K562 (cell line): ENCODE results near the gene TCP11. TPM values are rescaled to one million over a fixed set of nuclear protein-coding genes. Genes with fewer than 3 reads are reported as not detected.

Experiments used
- ATAC-seq: fragments of 200-7000 bp; cut with Tn5 transposase; 3 replicates; pipeline ENCODE4 v1.9.1; 2020; ENCODE audit warnings: moderate library complexity
- Bru-seq: library from RNA; stranded (reverse); fragments of 400-500 nt; gene quantifications from one replicate; lab custom pipeline; 2021; lab: Mats Ljungman, UMichigan
- BruChase-seq, 2 experiments: library from RNA; stranded (reverse); fragments of 400-500 nt; gene quantifications; one replicate each; lab custom pipeline; 2021; lab: Mats Ljungman, UMichigan
- BruUV-seq: library from RNA; stranded (reverse); fragments of 400-500 nt; replicated peaks from 2 replicates; lab custom pipeline; 2021; lab: Mats Ljungman, UMichigan
- CTCF ChIA-PET: fragments of 300-600 bp; formaldehyde crosslinking; extraction: SDS; loops from one replicate; lab custom pipeline; 2021; ENCODE audit warnings: low intra/inter-chr PET ratio; lab: Yijun Ruan, JAX
- POLR2A ChIA-PET: fragments of 300-600, 350-650 bp; sonication (Branson Sonifier 250); formaldehyde crosslinking; extraction: SDS; loops from one replicate; lab custom pipeline; 2021; ENCODE audit warnings: antibody characterized with exemption, inconsistent platforms; lab: Yijun Ruan, JAX
- DNase-seq, 4 experiments: peaks; one replicate each; pipeline versions ENCODE4 v3.0.0 to v3.0.0-alpha.2; 2011 to 2018; ENCODE audit warnings: low spot score in 3 of 4, mixed read lengths in 3 of 4; ENCODE audit errors: extremely low read depth in 1 of 4
- FAIRE-seq: peaks from 2 replicates; lab custom pipeline; 2011; peaks lifted over from hg19 to GRCh38; lab: Jason Lieb, UNC
- H2AFZ ChIP-seq: 2 replicates; pipeline ENCODE4 v1.6.0; 2011; ENCODE audit warnings: low read depth, low read length, control low read depth, inconsistent platforms
- H3K27ac ChIP-seq: fragments of 200-600 bp; 3 replicates; pipeline ENCODE4 v1.8.0; 2011; ENCODE audit warnings: low read depth, mild to moderate bottlenecking, control low read depth, inconsistent platforms, low read length, moderate library complexity, mixed read lengths; ENCODE audit errors: extremely low read depth
- H3K27me3 ChIP-seq, 2 experiments: fragments of 300-600 bp in 1 of 2; 2 replicates in 1 of 2; 3 replicates in 1 of 2; pipeline versions ENCODE4 v1.6.0 to v1.8.0; 2011; ENCODE audit warnings: inconsistent platforms in 2 of 2, low read length in 2 of 2, mild to moderate bottlenecking in 1 of 2, mixed read lengths in 1 of 2, moderate library complexity in 1 of 2; ENCODE audit not compliant: control insufficient read depth in 2 of 2, insufficient read depth in 2 of 2
- H3K36me3 ChIP-seq: fragments of 300-600 bp; 3 replicates; pipeline ENCODE4 v1.8.0; 2011; ENCODE audit warnings: mild to moderate bottlenecking, low read length, inconsistent platforms; ENCODE audit not compliant: control insufficient read depth, insufficient read depth
- H3K4me1 ChIP-seq, 2 experiments: fragments of 200-600 bp in 1 of 2; replicated peaks in 1 of 2; 2 replicates in 1 of 2; 3 replicates in 1 of 2; pipeline versions ENCODE4 v1.5.1 to v1.8.0; 2011; ENCODE audit warnings: inconsistent platforms in 2 of 2, low read length in 2 of 2, mild to moderate bottlenecking in 1 of 2, mixed read lengths in 1 of 2, moderate library complexity in 1 of 2; ENCODE audit not compliant: control insufficient read depth in 2 of 2, insufficient read depth in 2 of 2
- H3K4me2 ChIP-seq: 2 replicates; pipeline ENCODE4 v1.6.1; 2011; ENCODE audit warnings: low read length, control low read depth, inconsistent platforms, mixed read lengths; ENCODE audit not compliant: insufficient read depth
- H3K4me3 ChIP-seq: fragments of 200-600 bp; sonication (generic), shearing (Covaris generic); 2 replicates; pipeline ENCODE4 v1.5.1; 2016; ENCODE audit warnings: control low read depth, inconsistent platforms
- H3K79me2 ChIP-seq: fragments of 200-600 bp; 3 replicates; pipeline ENCODE4 v1.8.0; 2011; ENCODE audit warnings: low read length, inconsistent platforms; ENCODE audit not compliant: control insufficient read depth, insufficient read depth
- H3K9ac ChIP-seq, 2 experiments: 2 replicates each; pipeline versions ENCODE4 v1.6.0 to v1.6.1; 2011; ENCODE audit warnings: low read depth in 2 of 2, low read length in 2 of 2, control low read depth in 1 of 2, inconsistent platforms in 1 of 2, mild to moderate bottlenecking in 1 of 2, mixed read lengths in 1 of 2; ENCODE audit not compliant: insufficient read depth in 1 of 2
- H3K9me1 ChIP-seq: one replicate; pipeline ENCODE4 v1.6.0; 2011; ENCODE audit warnings: inconsistent platforms, mild to moderate bottlenecking, low read length, moderate library complexity; ENCODE audit not compliant: control insufficient read depth, insufficient read depth
- H3K9me3 ChIP-seq: replicated peaks from 2 replicates; pipeline ENCODE4 v1.5.1; 2011; ENCODE audit warnings: low read depth, low read length, inconsistent platforms; ENCODE audit not compliant: control insufficient read depth, insufficient read depth
- H4K20me1 ChIP-seq: replicated peaks from 2 replicates; pipeline ENCODE4 v1.6.1; 2011; ENCODE audit warnings: low read length, inconsistent platforms, mixed read lengths; ENCODE audit not compliant: control insufficient read depth, insufficient read depth
- ADNP ChIP-seq: fragments of 200-800 bp; sonication (Bioruptor generic); IDR thresholded peaks from 2 replicates; pipeline ENCODE4 v1.6.1; 2016; ENCODE audit warnings: missing genetic modification characterization, missing compliant biosample characterization
- DNMT1 ChIP-seq: fragments of 450-650 bp; IDR thresholded peaks from 2 replicates; pipeline ENCODE4 v1.6.1; 2016; ENCODE audit warnings: antibody characterized with exemption, mild to moderate bottlenecking
- ESRRA ChIP-seq: fragments of 450-650 bp; IDR thresholded peaks from 2 replicates; pipeline ENCODE4 v1.6.1; 2014; ENCODE audit warnings: low read depth, mild to moderate bottlenecking, moderate library complexity, borderline replicate concordance
- NCOA4 ChIP-seq: fragments of 450-650 bp; IDR thresholded peaks from 2 replicates; pipeline ENCODE4 v1.6.1; 2018; ENCODE audit warnings: mild to moderate bottlenecking; ENCODE audit not compliant: partially characterized antibody
- NR2F6 ChIP-seq: fragments of 450-650 bp; formaldehyde crosslinking; IDR thresholded peaks from 2 replicates; pipeline ENCODE4 v1.4.0; 2020; ENCODE audit warnings: mild to moderate bottlenecking
- PHB ChIP-seq: fragments of 250-450 bp; sonication (Bioruptor Pico); IDR thresholded peaks from 2 replicates; pipeline ENCODE4 v1.5.0; 2021
- POLR2A ChIP-seq: fragments of 450-650 bp; conservative IDR thresholded peaks from 2 replicates; pipeline ENCODE4 v1.6.1; 2016
- RFX7 ChIP-seq: fragments of 250-450 bp; sonication (Bioruptor Pico); IDR thresholded peaks from 2 replicates; pipeline ENCODE4 v1.5.1; 2021; ENCODE audit warnings: mild to moderate bottlenecking
- RNF2 ChIP-seq: sonication (generic); IDR thresholded peaks from 2 replicates; pipeline ENCODE4 v1.6.1; 2016
- SRF ChIP-seq, 2 experiments: fragments of 250-450, 450-650 bp in 1 of 2; sonication (Bioruptor Pico) in 1 of 2; sonication (generic) in 1 of 2; formaldehyde crosslinking; IDR thresholded peaks; 2 replicates each; pipeline versions ENCODE4 v1.5.0 to v1.5.1; 2020 to 2022; ENCODE audit warnings: mild to moderate bottlenecking in 1 of 2, missing genetic modification reagents in 1 of 2
- TAF9B ChIP-seq: fragments of 450-650 bp; IDR thresholded peaks from 2 replicates; pipeline ENCODE4 v1.6.1; 2018; ENCODE audit warnings: mild to moderate bottlenecking; ENCODE audit not compliant: partially characterized antibody
- TRIM28 ChIP-seq: fragments of 450-650 bp; IDR thresholded peaks from 2 replicates; pipeline ENCODE4 v1.6.1; 2017
- ZC3H4 ChIP-seq: sonication (generic); formaldehyde crosslinking; IDR thresholded peaks from 2 replicates; pipeline ENCODE4 v1.9.0; 2021; ENCODE audit warnings: missing genetic modification reagents, borderline replicate concordance
- ZNF121 ChIP-seq: sonication (generic); formaldehyde crosslinking; conservative IDR thresholded peaks from 2 replicates; pipeline ENCODE4 v1.8.0; 2022; ENCODE audit warnings: missing genetic modification reagents
- ZNF766 ChIP-seq: fragments of 200-800 bp; sonication (Bioruptor generic); conservative IDR thresholded peaks from 2 replicates; pipeline ENCODE4 v1.6.1; 2016; ENCODE audit warnings: missing genetic modification characterization, missing compliant biosample characterization
- WGBS: fragments of 100-300 bp; shearing (Covaris generic); methylation state at CpG from one replicate; pipeline ENCODE4 v1.1.6; 2016; ENCODE audit warnings: low coverage, mixed read lengths; ENCODE audit not compliant: insufficient coverage; ENCODE audit errors: missing lambda C conversion rate; 5-methylcytosine and 5-hydroxymethylcytosine counted together
- in situ Hi-C: fragments of 300-500 bp; cut with MboI; formaldehyde crosslinking; loops from 4 replicates; pipeline ENCODE4 v1.15.0; 2018; ENCODE audit warnings: inconsistent platforms, mixed read lengths
- intact Hi-C: fragments of 100-400 bp; cut with micrococcal nuclease; formaldehyde crosslinking; loops from 2 replicates; pipeline ENCODE4 v1.14.2; 2022
- long read RNA-seq, 3 experiments: library from polyadenylated mRNA in 2 of 3; library from RNA in 1 of 3; unstranded in 2 of 3; stranded (forward) in 1 of 3; transcript quantifications; one replicate each; pipeline ENCODE4 v2.0.0, GENCODE V29; 2019 to 2022
- polyA minus RNA-seq, 3 experiments: library from RNA; depleted of rRNA, polyadenylated mRNA; stranded (reverse); fragments of >200 nt; gene quantifications; 2 replicates each; pipeline ENCODE4 v1.2.3, GENCODE V29; 2011
- polyA plus RNA-seq, 8 experiments: library from polyadenylated mRNA; depleted of rRNA in 4 of 8; stranded (reverse) in 5 of 8; unstranded in 3 of 8; fragments of >200 nt; fragmentation: Nextera tagmentation in 2 of 8; fragmentation: Illumina TruSeq in 1 of 8; extraction: Ambion mirVana in 2 of 8; extraction: Trizol in 1 of 8; gene quantifications; 2 replicates each; pipeline versions ENCODE4 v1.2.1 to v1.2.3, GENCODE V29; 2011 to 2014; ENCODE audit warnings: inconsistent platforms in 1 of 8, missing spikeins in 1 of 8
- total RNA-seq, 7 experiments: library from RNA; depleted of rRNA in 6 of 7; stranded (reverse); fragments of >200 nt in 6 of 7; fragmentation: Illumina TruSeq in 2 of 7; extraction: Trizol in 2 of 7; gene quantifications; 2 replicates each; pipeline versions ENCODE4 v1.2.1 to v1.2.3, GENCODE V29; 2011 to 2021; ENCODE audit warnings: low replicate concordance in 1 of 7
- TF ChIP-seq, protein P1 (sequence below), 3 experiments: fragments of 200-800 bp in 1 of 3; sonication (Bioruptor generic) in 1 of 3; sonication (generic) in 1 of 3; formaldehyde crosslinking in 1 of 3; IDR thresholded peaks; 2 replicates each; pipeline versions ENCODE4 v1.6.1 to v1.8.0; 2016 to 2022; ENCODE audit warnings: mild to moderate bottlenecking in 2 of 3, missing compliant biosample characterization in 2 of 3, missing genetic modification characterization in 2 of 3, missing genetic modification reagents in 1 of 3

TCP11 gene
- not detected in 2 replicates for total RNA-seq (2011; cell fraction: chromatin; rRNA removed; ENCODE audit: low replicate concordance)
- not detected in 2 replicates for total RNA-seq (2011; cell fraction: nucleolus; rRNA removed)
- total RNA-seq (2011; cell fraction: nucleoplasm; rRNA removed) = not detected in 2 replicates
- total RNA-seq (2014; rRNA removed) = not detected in 2 replicates
- not detected in 2 replicates for total RNA-seq (2014; rRNA removed; fragmentation: Illumina TruSeq; extraction: Trizol)
- not detected in 2 replicates for total RNA-seq (2015; rRNA removed; fragmentation: Illumina TruSeq; extraction: Trizol)
- total RNA-seq (2021) = not detected in 2 replicates
- not detected in 2 replicates for polyA plus RNA-seq (2011; rRNA removed)
- 0.15 TPM in 1 of 2 replicates, not detected in the other for polyA plus RNA-seq (2011; cell fraction: cytosol; rRNA removed)
- polyA plus RNA-seq (2011; cell fraction: nucleus; rRNA removed) = not detected in 2 replicates
- not detected in 2 replicates for polyA plus RNA-seq (2012)
- not detected in 2 replicates for polyA plus RNA-seq (2014; fragmentation: Illumina TruSeq; extraction: Trizol)
- polyA plus RNA-seq (2014; fragmentation: Nextera tagmentation; extraction: Ambion mirVana) = not detected
- not detected in 2 replicates for polyA plus RNA-seq (2014; rRNA removed)
- polyA minus RNA-seq (2011; rRNA and poly(A)+ RNA removed) = 0.18 TPM in 1 of 2 replicates, not detected in the other
- polyA minus RNA-seq (2011; cell fraction: cytosol; rRNA and poly(A)+ RNA removed) = not detected in 2 replicates
- not detected in 2 replicates for polyA minus RNA-seq (2011; cell fraction: nucleus; rRNA and poly(A)+ RNA removed)
- Bru-seq, nascent RNA = not detected
- not detected for BruChase-seq, experiment 1, labeled RNA remaining after a 2-hour chase
- BruChase-seq, experiment 2, labeled RNA remaining after a 6-hour chase = not detected
- long read RNA-seq, experiment 1 = 0 reads
- long read RNA-seq, experiment 2 = 0 reads
- long read RNA-seq, experiment 3 = 0 reads

DNA sequence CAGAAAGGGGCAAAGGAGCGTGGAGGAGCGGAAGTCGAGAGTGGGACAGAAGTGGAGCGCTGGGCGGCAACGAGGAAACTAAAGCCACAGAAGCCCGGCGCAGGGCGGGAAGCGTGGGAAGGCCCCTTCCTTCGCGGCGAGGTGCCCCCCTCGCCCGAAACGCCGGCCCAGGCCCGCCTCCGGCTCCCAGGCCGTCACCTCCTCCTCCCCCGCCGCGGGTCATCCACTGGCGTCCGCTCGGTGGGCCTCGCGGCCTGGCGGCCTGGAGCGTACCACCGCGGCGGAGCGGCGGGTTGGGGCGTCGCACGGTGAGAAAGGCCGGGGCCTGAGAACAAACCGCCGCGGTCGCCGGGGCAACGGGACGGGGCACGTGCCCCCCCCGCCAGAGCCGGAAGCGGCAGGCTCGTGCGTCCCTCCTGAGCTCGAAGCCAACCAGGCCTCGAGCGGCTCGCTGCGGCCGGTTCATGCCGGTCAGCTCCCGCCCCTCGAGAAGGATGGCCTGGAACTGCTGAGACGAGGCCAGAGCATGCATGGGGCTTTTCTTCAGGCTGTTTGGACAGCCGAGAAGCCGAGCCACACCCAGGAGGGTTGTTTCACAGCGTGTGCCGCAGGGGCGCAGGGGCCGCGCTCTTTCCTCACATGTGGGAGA lies at the start of gene TCP11:
Gene TCP11 (minus strand): TSS at position 333 of the 649 bp plus-strand sequence. CDS start 469 bp downstream, outside the sequence.
- H3K9ac ChIP-seq = 0 out of 4 replicates have a peak within 1 kb of the TSS, but pooled peaks of 1 of the 2 experiments have one; percentile 31
- DNase-seq = peak; percentile 15 to 65 (median 42)
- in situ Hi-C loops = loop anchor here (25.0 kb wide), 1 partner anchor 679 kb away; the partner anchor contains the start of gene PACSIN1
- TF ChIP-seq, protein P1, sequence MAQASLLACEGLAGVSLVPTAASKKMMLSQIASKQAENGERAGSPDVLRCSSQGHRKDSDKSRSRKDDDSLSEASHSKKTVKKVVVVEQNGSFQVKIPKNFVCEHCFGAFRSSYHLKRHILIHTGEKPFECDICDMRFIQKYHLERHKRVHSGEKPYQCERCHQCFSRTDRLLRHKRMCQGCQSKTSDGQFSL (CRISPR knock-in tag; IDR thresholded peaks at IDR 0.05) = no peak; the same call in 1 of the 2 replicates
- TF ChIP-seq, protein P1 (tag; IDR thresholded peaks at IDR 0.05) = peak in 1 of 2 experiments; percentile 46; a peak in 1 of 4 replicates
- TF ChIP-seq ZNF766 (CRISPR knock-in tag) (no peak), ZNF121 (CRISPR knock-in tag) (no peak), ZC3H4 (CRISPR knock-in tag) (no peak), RFX7 (no peak), DNMT1 (no peak), POLR2A (no peak), TAF9B (no peak), PHB (no peak), RNF2 (0 out of 2 replicates have a peak, but pooled peaks have one; percentile 41), NCOA4 (no peak), SRF (CRISPR knock-in tag; IDR thresholded peaks at IDR 0.05) (no peak), TRIM28 (no peak), NR2F6 (CRISPR knock-in tag) (no peak), ADNP (tag) (no peak), ESRRA (no peak)

More for the DNA sequence above, at the start of gene TCP11:
- FAIRE-seq (no peak), ATAC-seq (peak; percentile 73)
- CTCF ChIA-PET = interaction anchor here (0.7 to 3.7 kb wide), 3 partner anchors 155 to 1179 kb away, joined by 3 to 17 read pairs (median 14); no protein-coding TSS in a partner anchor
- Histone ChIP-seq H4K20me1 (no peaks in the 10 kb centered on the region), H3K27me3 (peaks cover 8 to 11% of the 10 kb centered on the region in 2 experiments), H3K9me1 (no peaks in the 10 kb centered on the region), H3K4me3 (no peak within 1 kb of the TSS), H3K4me1 (peaks cover 0 to 13% of the 10 kb centered on the region in 2 experiments; a peak in 2 of 5 replicates), H2AFZ (peak within 1 kb of the TSS; percentile 20; the same call in 1 of the 2 replicates), H3K27ac (no peak within 1 kb of the TSS), H3K79me2 (no peaks in the 10 kb centered on the region), H3K4me2 (no peak within 1 kb of the TSS), H3K9me3 (no peaks in the 10 kb centered on the region), H3K36me3 (no peaks in the 10 kb centered on the region)
- BruUV-seq = no TSS peak
- WGBS = 33% methylated on average over 37 of the region's 69 CpGs
- POLR2A ChIA-PET = interaction anchor here (0.6 to 1.2 kb wide), 4 partner anchors 9 to 1027 kb away, joined by 3 read pairs; no protein-coding TSS in a partner anchor
- intact Hi-C loops = loop anchor here (10.0 kb wide), 2 partner anchors 256 to 976 kb away; partner anchors contain the start of genes ANKS1A and TAF11
